ENCODE results near the gene HABP4.

HABP4 gene

DNA sequence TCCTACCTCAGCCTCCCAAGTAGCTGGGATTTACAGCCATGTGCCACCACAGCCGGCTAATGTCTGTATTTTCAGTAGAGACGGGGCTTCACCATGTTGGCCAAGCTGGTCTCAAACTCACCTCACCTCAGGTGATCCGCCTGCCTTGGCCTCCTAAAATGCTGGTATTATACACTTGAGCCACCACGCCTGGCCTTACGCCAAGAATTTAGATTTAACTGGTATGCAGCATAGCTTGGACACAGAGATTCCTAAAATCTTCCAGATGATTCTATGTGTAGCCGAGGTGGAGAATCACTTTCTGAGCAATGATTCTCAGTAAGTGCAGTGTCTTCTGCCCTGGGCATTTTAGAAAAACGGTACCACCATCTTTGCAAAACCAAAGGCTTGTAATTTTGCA lies 74.1 kb downstream of the HABP4 start:
- TF ChIP-seq CTCF (conservative IDR thresholded peaks at IDR 0.05) = no peak
- TF ChIP-seq ZFX (IDR thresholded peaks at IDR 0.05) = no peak
- H3K27ac ChIP-seq = no peak overlapping the region

GRCh38 chr9:96524764-96525163 lies 74.8 kb downstream of the HABP4 start:
- H3K27ac ChIP-seq = no peak overlapping the region
- no peak for TF ChIP-seq CTCF (conservative IDR thresholded peaks at IDR 0.05)

- H3K27ac ChIP-seq = no peak overlapping the region
- TF ChIP-seq CTCF (conservative IDR thresholded peaks at IDR 0.05) (no peak), ZFX (IDR thresholded peaks at IDR 0.05) (no peak)
Observed at GRCh38 chr9:96532173-96532572, 82.2 kb downstream of the HABP4 start.

DNA sequence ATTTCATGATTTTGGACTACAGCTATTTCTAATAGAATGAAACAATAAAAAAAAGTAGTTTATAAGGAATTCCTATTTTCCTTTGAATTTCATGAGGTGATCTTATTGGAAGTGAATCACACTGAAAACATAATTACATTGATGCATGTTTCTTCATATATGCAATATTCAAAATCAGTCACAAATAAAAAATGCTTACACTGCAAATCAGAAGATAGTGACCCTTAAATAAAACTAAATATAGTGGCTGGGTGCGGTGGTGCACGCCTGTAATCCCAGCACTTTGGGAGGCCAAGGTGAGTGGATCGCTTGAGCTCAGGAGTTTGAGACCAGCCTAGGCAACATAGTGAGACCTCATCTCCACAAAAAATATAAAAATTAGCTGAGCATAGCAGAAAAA lies 90.1 kb downstream of the HABP4 start:
- no peak overlapping the region for H3K27ac ChIP-seq
- TF ChIP-seq ZFX (IDR thresholded peaks at IDR 0.05) = no peak
- no peak for TF ChIP-seq CTCF (conservative IDR thresholded peaks at IDR 0.05)

Measured in C4-2B (cell line).